Measurements from ENCODE around the gene SH2D4B.

SH2D4B gene

GRCh38 chr10:80537736-80538480, at the start of gene SH2D4B:
TSS of gene SH2D4B (plus strand) at chr10:80537902. CDS start at chr10:80538332, 430 bp downstream.
- H3K4me3 ChIP-seq (replicated peaks; ENCODE audit: low read depth, low read length): no peak within 1 kb of the TSS
- TF ChIP-seq, protein P1, sequence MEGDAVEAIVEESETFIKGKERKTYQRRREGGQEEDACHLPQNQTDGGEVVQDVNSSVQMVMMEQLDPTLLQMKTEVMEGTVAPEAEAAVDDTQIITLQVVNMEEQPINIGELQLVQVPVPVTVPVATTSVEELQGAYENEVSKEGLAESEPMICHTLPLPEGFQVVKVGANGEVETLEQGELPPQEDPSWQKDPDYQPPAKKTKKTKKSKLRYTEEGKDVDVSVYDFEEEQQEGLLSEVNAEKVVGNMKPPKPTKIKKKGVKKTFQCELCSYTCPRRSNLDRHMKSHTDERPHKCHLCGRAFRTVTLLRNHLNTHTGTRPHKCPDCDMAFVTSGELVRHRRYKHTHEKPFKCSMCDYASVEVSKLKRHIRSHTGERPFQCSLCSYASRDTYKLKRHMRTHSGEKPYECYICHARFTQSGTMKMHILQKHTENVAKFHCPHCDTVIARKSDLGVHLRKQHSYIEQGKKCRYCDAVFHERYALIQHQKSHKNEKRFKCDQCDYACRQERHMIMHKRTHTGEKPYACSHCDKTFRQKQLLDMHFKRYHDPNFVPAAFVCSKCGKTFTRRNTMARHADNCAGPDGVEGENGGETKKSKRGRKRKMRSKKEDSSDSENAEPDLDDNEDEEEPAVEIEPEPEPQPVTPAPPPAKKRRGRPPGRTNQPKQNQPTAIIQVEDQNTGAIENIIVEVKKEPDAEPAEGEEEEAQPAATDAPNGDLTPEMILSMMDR (IDR thresholded peaks at IDR 0.05; ENCODE audit: low read length, missing control alignments): no peak
- no peak for DNase-seq (ENCODE audit: low read depth)

DNA sequence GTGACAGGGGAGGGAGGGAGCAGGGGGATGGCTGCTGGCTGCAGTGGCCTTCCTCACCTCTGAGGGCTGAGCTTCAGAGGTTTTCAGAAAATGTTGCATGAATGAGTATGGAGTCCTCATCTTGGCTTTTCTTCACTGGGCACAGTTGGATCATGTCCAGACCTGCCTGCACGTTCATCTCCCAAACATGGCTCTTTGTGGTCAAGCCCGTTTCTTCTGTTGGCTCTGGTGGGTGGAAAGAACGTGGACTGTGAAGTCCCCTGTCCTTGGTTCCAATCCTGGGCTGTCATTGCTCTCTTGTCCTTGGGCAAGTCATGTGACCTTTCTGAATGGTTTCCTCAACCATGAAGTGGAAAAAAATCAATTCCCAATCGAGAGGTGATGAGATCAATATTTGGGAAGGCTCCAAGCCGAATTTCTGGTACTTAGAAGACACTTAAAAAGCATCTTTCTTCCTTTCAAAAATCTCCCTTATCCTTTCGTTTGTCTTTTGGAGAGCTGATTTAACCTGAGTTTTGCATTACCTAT, 49.1 kb upstream of the SH2D4B start:
- DNase-seq (ENCODE audit: low read depth): no peak
- TF ChIP-seq, protein P1 (IDR thresholded peaks at IDR 0.05; ENCODE audit: low read length, missing control alignments): no peak
- H3K4me3 ChIP-seq (replicated peaks; ENCODE audit: low read depth, low read length): no peak overlapping the region

DNA sequence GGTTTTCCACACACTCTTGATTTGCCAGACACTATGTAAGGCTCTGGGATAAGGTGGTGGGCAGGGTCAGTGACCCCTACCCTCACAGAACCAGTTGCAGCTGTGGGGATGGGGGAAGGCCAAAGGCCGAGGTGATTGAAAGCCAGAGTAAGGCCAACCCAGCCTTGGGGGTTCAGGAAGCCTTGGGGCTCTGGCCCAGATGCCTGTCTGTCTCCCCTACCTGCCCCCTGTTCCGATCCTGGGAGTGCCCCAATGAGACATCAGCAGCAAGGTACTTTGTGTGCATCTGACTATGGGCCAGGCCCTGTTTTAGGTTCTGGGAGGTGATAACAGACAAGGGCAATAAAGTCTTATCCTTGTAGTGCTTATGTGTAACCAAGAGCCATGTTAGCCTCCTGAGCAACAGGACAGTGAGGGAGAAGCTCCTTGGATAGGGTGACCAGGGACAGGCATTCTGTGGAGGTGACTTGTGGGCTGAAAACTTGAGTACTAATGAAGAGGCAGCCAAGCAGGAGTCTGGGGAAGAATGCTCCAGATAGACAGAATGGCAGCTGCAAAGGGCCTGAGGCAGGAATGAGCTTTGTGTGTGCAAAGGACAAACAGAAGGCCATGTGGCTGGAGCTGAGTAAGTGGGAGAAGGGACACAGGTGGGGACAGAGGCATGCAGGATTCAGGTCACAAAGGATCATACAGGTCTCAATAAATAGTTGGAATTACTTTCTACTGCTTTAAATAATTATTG, 48.2 kb upstream of the SH2D4B start:
- TF ChIP-seq, protein P1 (IDR thresholded peaks at IDR 0.05; ENCODE audit: low read length, missing control alignments): no peak
- DNase-seq (ENCODE audit: low read depth): no peak
- H3K4me3 ChIP-seq (replicated peaks; ENCODE audit: low read depth, low read length): no peak overlapping the region

DNA sequence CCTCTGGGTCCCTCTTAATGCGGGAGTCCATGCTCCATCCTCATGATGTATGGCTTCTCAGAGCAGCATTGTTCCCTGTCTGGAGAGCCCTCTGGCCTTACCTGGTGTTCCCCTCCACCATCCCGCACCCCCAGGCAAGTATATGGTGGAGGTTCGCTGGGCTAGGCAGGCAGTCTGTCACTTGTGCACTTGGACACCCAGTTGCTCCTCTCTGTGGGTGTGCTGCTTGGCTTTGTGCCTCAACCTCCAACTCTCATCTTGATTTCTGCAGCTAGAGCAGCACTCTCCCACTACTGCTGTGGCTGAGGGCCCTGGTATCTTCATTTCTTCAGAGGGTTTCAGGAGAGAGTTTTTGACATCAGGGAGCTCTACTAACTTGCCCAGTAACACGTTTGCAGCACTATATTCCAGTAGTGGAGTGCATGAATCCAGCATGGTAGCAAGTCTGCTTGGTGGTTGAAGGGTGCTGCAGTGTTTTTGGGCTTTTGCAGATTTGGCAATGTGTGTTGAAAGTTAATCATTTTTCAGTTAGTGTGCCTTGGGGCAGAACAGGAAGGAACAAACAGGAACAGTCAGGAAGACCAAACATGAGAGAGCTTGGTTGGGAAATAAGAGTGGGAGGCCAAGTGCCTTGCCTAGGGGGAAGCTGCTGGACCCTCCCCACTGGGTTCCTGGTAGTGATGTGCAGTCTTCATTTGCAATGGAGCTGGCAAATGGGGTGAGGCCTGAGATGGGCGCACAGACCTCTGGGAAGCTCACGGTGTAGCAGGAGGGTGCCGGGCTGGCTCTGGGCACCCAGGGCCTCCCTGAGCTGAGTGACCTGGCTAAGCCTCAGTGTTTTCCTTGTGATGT, 46.2 kb upstream of the SH2D4B start:
- TF ChIP-seq, protein P1 (IDR thresholded peaks at IDR 0.05; ENCODE audit: low read length, missing control alignments): no peak

DNA sequence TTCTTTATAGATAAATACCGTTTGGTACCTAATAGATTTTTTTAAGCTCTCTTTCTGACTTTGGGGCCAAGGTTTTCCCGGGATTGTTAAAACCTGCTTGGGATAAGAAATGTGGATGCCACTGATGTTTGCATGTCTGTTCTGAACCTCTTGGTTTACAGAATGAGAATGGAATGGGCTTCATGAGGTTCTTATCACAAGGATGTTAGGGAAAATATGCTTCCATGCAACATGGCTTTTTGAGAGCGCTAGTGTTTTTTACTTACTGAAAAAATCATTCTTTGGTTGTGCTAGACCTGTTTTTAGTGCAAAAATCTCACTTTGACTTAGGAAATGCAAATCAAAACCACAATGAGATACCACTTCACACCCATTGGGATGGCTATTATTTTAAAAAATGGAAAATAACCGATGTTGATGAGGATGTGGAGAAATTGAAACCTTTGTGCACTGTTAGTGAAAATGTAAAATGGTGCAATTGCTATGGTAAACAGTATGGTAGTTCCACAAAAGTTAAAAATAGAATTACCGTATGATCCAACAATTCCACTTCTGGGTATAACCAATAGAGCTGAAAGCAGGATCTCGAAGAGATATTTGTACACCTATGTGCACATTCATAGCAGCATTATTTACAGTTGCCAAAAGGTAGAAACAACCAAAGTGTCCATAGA, 44.7 kb upstream of the SH2D4B start:
- TF ChIP-seq, protein P1 (IDR thresholded peaks at IDR 0.05; ENCODE audit: low read length, missing control alignments): no peak
- DNase-seq (ENCODE audit: low read depth): no peak
- no peak overlapping the region for H3K4me3 ChIP-seq (replicated peaks; ENCODE audit: low read depth, low read length)

More for the DNA sequence above, 46.2 kb upstream of the SH2D4B start:
- H3K4me3 ChIP-seq (replicated peaks; ENCODE audit: low read depth, low read length): no peak overlapping the region
- peak; percentile 45 for DNase-seq (ENCODE audit: low read depth)

DNA sequence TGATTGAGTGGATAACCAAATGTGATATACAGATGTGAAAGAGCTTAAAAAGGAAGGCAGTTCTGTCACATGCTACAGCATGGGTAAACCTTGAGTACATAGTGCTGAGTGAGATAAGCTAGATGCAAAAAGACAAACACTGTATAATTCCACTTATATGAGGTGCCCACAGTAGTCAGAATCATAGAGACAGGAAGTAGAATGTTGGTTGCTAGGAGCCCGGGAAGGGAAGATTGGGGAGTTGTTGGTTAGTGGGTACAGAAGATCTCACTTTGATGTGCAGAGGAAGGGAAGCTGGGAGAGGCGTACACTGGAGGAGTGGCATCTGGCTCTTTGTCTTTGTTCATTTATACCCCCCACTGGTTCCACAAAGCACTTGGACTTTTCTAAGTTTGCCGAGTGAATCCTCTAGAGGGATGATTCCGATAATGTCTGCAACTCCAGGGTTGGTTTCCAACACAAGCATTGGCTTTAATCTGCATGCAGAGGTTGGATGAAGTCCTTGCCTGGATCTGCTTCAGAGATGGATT, 44.1 kb upstream of the SH2D4B start:
- H3K4me3 ChIP-seq (replicated peaks; ENCODE audit: low read depth, low read length): no peak overlapping the region
- TF ChIP-seq, protein P1 (IDR thresholded peaks at IDR 0.05; ENCODE audit: low read length, missing control alignments): no peak
- DNase-seq (ENCODE audit: low read depth): peak; percentile 79
